Medulla oblongata (tissue), 1 donor: ENCODE measurements around the gene ATG9B.
"Not testable (repeated sequence)": the region's sequence is repeated elsewhere in the genome, so short reads cannot be mapped to it uniquely, and the experiment has no call there.

Source experiments
- DNase-seq: peaks from one replicate; pipeline ENCODE4 v3.0.0-alpha.2; 2015; ENCODE audit errors: extremely low spot score

Gene ATG9B

DNA sequence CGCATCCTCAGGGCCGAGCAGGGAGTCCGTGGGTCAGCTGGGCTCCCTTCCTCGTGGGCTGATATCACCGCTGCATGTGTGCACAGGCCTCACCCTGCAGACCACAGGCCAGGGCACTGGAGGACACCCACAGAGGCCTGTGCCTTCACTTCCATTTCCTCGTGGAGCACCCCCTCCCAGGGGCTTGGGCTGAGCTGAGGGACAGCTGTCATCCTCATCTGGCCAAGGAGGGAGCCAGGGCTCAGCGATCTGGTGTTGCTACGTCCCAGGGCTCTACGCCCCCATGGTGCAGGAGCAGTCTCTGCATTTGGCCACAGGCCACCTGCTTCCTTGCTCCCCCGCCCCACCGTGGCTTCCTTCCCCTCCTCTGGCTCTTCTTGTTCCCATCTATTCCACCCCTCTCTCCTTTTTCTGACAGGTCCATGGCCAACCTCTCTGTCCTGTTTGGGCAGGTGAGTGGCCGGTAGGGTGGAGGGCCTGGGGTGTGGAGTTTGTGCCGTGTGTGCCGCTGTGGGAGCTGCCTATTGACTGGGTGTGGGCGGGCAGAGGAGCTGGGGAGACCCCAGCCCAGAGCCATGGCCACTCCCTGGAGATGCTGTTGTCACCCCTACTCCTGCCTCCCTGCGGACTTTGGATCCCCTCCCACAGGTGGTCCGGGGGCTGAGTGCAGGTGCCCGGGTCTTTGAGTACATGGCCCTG lies 15.7 kb upstream of the ATG9B start:
- no peak for DNase-seq

DNA sequence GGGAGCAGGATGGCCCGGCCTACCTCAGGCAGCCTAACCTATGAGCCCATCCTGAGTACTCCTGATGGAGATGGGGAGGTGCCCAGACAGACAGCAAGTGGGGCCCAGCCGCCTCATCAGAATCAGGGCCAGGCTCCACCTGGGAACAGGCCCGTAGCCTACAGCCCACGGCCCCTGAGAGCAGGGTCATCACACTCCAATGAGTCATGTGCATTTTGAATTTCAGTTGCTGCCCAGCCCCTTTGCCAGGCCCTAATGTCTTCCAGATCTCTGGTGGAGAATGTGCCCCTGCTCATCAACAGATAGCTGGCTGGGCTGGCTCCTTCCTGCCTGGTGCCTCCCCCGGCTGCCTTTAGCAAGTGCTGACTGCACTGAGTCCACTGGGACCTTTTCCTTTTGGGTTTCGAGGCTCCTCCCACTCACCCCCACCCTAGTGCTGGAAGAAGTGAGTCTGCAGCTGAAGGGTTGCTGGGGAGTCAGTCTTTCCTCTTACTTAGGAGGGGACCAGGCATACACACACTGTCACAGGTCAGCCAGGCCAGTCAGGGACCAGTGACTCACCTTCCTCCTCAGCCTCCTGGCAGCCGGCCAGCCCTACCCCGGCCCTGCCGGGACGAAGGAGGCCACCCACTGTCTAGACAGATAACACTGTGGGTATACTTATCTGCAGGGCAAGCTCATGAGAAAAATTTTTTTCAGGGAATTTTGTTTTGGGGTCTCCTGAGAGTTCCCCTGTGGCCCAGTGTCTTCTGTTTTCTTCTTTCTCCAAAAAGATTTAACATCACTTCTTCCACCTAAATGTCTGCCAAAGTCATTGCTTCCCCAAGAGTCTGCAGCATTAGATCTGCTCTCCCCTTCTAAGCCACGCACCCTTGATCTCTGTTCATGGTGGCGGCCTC lies 14.9 kb upstream of the ATG9B start:
- no peak for DNase-seq

DNA sequence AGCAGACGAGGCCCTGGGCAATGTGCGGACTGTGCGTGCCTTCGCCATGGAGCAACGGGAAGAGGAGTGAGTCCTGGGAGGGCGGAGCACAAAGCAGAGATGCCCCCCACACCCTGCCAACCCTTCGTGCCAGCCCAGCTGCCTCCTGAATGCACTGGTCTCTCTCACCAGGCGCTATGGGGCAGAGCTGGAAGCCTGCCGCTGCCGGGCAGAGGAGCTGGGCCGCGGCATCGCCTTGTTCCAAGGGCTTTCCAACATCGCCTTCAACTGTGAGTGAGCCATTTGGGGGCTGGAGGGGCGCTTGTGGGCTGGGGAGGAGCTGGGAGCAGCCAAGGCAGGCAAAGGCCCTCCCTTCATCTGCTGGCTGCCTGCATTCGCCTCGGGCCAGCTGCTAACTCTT lies 11.6 kb upstream of the ATG9B start:
- DNase-seq = no peak

DNA sequence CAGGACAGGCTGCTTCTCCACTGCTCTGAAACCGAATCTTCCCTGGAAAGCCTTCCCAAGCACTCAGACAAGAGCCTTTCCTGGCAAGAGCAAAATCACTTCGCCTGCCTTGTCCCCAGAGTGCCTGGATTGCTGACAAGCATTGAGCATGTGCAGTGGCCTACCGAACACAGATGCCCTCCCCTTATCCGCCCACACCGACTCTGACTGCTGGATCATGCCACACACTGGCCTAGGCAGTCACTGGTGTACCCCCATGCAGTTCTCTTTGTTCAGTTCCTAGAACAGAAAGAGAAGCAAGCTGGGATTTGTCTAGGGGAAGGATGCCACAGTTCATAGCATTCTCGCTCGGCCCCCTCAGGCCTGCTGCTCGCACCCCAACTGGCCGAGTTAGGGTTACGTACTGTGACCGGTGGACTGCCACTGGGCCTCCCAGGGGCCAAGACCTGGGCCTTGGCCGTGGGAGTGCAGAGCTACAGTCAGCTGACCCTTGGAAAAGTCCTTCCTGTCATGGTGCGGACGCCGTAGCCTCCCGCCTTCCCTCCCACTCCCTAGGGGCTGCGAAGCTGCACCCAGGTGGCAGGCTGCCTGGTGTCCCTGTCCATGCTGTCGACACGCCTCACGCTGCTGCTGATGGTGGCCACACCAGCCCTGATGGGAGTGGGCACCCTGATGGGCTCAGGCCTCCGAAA lies 10.9 kb upstream of the ATG9B start:
- no peak for DNase-seq

DNA sequence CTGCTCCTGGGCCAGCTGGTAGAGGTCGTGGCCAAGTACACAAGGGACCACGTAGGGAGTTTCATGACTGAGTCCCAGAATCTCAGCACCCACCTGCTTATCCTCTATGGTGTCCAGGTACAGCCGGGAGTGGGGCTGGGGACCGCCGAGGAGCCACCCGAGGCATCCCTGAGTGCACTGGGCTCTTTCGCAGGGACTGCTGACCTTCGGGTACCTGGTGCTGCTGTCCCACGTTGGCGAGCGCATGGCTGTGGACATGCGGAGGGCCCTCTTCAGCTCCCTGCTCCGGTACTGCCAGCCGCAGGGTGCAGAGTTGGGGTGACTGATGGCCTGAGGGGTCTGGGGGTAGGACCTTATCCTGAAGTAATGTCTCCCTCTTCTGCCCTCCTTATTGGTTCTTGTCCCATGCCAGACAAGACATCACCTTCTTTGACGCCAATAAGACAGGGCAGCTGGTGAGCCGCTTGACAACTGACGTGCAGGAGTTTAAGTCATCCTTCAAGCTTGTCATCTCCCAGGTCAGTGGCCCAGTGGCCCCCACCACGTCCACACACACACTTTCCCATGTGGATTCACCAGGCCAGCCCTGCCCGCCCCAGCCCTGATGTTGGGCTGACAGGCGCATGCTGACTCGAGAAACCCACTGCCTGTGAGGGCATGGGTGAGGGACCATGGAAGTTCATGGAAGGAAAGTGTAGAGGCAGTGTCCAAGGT lies 10.2 kb upstream of the ATG9B start:
- DNase-seq = no peak

DNA sequence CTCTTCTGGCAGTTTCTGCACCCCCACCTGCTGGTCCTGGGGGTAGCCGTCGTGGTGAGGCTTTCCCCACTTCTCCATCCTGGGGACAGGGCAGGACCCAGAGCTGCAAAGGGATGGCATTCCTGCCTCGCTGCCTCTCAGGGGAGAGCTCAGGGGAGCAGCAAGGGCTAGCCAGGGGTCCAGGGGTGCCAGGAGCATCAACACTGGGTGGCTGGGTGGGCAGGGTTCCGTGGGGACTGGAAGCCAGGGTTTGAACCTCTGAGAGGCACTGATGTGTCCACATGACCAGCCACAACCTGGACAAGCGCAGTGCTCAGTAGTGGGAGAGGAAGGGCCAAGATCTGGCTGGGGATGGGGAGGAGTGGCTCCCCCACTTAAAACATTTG lies 9.6 kb upstream of the ATG9B start:
- no peak for DNase-seq

DNA sequence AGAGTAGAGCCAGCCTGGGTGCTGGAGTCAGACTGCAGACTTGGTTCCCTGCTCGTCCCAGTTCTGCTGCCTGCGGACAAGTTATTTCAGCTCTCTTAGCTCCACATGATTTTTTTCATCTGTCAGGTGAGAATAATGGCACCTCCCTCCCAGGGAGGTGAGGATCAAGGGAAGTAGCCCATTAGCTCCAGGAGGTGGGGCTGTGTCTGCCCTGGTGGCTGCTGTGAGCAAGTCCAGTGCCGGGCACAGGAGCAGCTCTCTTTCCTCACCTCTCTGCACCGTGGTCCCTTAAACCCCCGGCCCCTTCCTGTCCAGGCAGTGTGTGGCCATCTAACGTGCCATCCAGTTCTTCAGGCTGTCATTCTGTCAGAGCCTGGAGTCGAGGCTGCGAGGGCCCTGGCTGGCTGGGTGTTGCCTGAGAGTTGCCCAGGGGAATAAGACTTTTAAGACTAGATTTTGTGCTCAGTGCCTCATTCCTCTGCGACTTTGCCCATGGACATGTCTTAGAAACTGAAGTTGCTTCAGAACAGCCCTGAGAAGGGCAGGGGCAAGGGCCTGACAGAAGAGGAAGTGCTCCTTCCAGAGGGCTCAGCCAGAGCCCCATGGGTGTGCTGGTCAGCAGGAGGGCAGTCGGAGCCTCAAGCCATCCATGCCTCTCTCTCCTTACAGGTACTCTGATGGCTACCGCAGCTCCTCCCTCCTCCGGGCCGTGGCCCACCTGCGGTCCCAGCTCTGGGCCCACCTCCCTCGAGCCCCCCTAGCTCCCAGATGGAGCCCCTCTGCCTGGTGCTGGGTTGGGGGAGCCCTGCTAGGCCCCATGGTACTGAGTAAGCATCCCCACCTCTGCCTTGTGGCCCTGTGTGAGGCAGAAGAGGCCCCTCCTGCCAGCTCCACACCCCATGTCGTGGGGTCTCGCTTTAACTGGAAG lies 8.9 kb upstream of the ATG9B start:
- DNase-seq = no peak

DNA sequence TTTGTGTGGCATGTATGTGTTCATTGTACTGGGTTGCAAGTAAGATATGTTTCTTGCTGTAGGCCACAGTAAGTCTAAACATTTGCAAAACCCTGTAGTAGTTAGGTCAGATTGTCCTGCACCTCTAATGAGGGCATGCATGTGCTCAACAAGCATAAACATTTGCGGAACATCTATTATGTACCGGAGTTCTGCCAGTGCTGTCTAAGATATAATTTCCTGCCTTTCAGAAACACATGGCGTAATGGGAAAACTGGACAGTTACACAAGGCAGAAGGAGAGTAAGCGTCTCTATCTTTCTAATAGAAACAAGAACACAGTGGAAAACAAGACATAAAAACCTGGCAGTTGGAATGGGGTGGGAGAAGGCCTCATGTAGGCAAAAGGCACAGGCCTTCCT lies 6.7 kb upstream of the ATG9B start:
- DNase-seq = no peak

DNA sequence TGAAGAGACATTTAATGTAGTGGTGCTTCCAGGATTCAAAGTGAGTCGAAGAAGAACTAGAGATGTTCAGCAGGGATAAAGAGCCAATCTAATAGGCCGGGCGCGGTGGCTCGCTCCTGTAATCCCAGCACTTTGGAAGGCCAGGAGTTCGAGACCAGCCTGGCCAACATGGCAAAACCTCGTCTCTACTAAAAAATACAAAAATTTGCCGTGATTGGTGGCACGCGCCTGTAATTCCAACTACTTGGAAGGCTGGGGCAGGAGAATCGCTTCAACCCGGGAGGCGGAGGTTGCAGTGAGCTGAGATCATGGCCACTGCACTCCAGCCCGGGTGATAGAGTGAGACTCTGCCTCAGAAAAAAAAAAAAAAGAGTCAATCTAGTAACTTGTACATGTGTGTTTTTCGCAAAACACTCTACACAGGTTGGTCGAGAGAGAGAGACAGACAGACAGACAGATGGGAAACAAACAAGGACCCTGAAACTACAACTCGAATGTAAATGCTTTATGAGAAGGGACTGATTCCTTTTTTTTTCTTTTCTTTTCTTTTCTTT lies 4.7 kb upstream of the ATG9B start:
- no peak for DNase-seq

DNA sequence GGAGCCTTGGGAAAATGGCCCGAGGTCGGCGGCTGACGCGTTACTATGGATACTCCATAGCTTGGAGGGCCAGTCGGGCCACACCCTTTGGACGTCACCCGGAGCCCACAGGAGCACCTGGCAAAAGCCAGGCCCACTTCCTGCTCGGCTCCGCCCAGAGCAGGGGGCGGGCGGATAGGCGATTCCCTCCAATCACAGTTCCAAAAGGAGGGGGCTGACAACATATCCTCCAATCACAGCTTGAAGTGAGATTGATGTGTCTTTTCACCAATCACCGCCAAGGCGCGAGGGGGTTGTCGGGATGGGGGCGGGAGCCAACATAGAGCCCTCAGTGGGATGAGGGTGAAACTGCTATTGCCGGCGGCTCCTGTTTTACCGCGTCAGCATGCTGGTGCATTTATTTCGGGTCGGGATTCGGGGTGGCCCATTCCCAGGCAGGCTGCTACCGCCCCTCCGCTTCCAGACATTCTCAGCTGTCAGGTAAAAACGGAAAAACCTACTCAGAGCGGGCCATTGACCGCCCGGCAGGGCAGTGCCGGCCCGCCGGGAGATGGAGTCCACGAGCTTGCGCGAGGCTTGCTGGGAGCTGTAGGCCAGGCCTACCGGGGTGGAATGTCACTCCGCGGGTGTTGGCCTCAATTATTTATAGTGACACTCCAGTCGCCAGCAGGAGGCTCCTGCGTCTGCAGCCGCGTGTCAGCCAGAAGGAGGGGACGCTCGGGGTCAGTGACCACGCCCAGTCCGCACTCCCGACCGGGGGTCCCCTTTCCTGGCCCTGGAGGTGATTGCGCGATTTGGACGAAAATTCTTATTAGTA lies 4.0 kb upstream of the ATG9B start, which contains the start of gene ABCB8:
TSS of gene ABCB8 (plus strand) at position 320 of the 817 bp plus-strand sequence. CDS start at position 386, 66 bp downstream.
- DNase-seq = peak; percentile 99

DNA sequence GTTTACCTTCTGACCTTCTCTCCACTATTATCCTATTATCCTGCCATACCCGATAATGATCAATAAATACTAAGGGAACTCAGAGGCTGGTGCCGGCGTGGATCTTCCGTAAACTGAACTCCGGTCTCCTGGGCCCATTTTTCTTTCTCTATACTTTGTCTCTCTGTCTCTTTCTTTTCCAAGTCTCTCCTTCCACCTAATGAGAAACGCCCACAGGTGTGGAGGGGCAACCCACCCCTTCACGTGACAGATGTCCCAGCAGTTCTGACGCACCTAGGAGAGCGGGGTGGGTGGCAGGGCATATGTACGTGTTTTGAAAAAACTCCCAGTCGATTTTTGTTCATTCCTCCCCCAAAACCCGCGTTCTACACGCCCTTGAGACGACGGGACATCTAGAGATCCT lies 3.4 kb upstream of the ATG9B start:
- not testable (repeated sequence) for DNase-seq

DNA sequence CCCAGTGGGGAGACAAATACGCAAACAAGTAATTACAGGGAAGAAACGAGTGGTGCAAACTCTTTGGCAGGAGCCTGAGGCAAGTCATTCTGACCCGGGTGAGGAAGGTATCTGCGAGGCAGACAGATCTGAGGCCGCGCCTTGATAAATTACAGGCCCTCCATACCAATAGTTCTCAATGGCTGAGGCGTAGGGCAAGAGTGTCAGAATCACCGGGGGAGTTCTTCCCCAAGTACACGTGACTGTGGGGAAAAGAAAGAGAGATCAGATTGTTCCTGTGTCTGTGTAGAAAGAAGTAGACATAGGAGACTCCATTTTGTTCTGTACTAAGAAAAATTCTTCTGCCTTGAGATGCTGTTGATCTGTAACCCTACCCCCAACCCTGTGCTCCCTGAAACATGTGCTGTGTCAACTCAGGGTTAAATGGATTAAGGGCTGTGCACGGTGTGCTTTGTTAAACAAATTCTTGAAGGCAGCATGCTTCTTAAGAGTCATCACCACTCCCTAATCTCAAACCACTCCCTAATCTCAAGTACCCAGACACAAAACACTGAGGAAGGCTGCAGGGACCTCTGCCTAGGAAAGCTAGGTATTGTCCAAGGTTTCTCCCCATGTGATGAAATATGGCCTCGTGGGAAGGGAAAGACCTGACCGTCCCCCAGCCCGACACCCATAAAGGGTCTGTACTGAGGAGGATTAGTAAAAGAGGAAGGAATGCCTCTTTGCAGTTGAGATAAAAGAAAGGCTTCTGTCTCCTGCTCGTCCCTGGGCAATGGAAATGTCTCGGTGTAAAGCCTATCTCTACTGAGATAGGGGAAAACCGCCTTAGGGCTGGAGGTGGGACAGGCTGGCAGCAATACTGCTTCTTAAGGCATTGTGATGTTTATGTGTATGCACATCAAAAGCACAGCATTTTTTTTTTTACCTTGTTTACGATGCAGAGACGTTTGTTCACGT lies 2.8 kb upstream of the ATG9B start:
- not testable (repeated sequence) for DNase-seq

DNA sequence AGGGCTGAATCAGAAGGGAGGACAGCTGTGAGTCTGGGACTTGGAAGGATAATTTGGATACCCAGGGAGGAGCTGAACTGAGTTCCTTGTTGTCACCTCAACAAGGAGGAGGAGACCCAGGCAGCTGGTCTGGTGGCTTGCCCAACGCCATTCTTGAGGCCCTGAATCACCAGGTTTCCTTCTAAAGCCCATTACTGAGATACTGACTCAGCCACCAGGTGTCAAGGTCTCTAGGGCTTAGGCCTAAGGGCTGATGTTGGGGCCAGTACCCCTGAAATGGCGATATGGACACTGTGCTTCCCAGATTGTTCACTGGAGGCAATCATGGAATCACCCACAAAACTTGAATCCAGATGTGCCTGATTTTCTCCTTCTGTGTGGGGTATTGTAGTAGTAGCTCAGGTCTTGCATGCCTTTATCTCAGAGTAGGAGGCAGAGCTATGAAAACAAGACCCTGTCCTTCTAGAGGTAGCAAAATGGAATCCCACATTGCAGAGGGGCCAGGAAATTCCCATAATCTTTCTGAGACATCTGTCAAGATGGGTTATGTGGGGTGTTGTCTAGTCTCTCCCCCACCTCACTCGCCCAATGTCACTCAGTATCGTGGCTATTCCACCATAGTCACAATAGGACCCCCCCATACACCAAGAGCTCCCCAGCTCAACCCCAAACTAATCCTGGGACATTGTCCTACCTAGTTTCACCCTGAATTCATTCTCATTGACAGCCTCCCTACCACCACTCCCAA lies 1.8 kb upstream of the ATG9B start:
- no peak for DNase-seq

DNA sequence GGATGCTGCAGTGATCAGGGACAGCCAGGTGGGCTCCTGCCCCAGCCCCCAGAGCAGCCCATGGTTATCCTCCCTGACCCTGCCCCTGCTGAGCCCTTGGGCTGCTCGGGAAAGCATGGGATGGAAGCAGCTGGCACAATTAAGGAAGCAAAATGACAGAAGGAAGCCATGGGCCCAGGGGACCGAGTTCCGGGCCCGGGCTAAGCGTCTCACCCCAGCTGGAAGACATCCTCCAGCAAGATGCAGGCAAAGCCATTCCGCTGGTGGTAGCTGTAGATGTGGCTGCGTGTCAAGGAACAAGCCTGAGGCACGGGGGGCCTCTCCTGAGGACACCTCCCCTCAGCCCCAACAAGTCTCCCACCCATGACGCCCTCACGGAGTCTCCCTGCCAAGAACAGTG lies 1.1 kb downstream of the ATG9B start:
- DNase-seq = no peak

DNA sequence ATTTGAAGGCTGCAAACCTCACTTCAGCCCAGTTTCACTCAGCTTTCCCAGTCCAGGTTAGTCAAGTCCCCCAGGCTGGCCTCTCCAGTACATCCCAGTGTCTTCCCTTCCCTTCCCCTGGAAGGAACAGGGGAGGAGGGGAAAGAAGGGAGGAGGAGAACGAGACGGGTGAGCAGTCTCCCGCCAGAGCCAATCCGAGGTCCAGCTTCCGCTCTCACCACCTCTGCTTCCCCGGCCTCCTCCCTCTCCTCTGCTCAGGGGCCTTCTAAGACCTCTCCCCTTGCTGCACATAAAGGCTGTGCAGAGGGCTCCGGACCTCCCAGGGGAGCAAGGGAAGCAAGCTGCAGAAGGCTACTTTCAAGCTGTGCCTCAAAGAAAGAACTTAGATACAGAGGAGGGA lies 4.1 kb downstream of the ATG9B start:
- DNase-seq = no peak

DNA sequence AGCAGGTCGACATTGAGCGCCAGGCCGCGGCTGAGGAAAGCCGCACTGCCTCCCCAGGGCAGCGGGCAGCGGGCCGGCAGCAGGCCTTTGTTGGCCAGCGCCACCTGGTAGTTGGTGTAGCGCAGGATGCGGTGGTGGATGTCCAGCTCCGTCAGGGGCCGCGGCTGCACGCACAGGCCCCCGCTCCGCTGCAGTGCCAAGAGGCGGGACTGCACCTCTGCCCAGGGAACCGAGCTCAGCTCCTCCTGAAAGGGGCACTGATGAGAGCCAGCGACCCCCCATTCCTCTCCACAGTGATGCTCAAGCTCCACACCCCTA lies 5.2 kb downstream of the ATG9B start:
- no peak for DNase-seq

DNA sequence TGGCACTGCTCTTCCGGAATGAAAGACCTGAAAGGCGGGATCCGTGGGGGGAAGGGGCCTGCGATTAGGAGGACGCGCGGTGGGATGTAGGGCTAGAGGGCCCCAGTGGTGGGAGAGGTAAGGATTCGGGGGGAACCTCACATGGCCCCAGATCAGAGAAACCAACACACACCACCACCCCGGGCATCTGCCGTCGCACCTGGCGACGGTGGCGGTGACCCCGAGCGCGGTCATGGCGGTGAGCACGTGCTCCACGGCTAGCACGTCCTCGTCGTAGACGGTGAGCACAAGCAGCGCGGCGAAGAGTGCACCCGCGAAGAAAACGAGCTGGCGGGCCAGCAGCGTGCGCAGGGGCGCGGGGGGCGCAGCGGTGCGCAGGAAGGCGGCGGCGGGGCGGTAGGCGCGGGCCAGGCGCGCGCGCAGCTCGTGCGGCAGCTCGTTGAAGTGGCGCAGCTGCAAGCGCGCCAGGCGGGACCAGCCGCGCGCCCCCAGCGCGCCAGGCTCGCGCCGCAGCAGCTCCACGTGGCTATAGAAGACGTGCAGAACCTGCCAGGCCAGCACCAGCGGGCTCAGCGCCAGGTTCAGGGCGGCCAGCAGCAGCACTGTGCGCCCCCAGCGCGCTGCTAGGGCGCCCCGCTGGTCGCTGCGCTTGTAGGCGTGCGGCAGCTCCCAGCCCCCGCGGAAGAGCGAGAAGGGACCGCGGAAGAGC lies 5.7 kb downstream of the ATG9B start:
- no peak for DNase-seq
